HG02970 (cell line): ENCODE measurements around the gene GATD1.

Experiments used
- ATAC-seq: cut with Tn5 transposase; IDR thresholded peaks from one replicate; pipeline ENCODE4 v1.9.1; 2021; ENCODE audit warnings: mild to moderate bottlenecking, moderate library complexity, moderate number of reproducible peaks; ENCODE audit not compliant: unreplicated experiment, low FRiP score

Gene GATD1

GRCh38 chr11:729492-730074 lies 47.7 kb downstream of the GATD1 start:
- no peak for ATAC-seq

DNA sequence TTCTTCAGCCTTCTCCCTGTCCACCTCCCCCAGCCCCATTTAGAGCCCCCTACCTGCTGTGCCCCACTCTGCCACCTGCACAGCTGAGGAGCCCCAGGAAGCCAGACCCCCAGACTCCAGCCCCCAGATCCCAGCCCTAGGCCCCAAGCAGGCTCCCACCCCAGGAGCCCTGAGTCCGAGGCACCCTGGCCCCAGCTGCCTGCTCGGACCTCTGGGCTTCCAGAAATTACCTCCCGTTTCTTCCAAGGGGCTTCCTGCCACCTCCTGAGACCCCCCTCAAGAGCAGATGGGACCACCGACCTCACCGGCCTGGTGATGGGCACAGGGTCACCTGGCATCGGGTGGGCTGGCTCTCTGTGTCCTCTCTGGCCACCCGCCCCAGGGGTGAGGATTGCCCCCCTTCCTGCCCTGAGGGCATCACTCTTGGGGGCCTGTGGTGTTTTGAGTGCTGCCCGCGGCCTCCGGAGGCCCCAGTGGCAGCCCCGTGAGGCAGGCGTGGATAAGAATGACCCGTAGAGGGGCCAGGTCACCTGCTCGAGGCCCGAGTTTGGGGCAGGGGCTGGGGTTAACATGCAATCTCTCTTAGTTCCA lies 48.3 kb downstream of the GATD1 start:
- ATAC-seq = no peak

DNA sequence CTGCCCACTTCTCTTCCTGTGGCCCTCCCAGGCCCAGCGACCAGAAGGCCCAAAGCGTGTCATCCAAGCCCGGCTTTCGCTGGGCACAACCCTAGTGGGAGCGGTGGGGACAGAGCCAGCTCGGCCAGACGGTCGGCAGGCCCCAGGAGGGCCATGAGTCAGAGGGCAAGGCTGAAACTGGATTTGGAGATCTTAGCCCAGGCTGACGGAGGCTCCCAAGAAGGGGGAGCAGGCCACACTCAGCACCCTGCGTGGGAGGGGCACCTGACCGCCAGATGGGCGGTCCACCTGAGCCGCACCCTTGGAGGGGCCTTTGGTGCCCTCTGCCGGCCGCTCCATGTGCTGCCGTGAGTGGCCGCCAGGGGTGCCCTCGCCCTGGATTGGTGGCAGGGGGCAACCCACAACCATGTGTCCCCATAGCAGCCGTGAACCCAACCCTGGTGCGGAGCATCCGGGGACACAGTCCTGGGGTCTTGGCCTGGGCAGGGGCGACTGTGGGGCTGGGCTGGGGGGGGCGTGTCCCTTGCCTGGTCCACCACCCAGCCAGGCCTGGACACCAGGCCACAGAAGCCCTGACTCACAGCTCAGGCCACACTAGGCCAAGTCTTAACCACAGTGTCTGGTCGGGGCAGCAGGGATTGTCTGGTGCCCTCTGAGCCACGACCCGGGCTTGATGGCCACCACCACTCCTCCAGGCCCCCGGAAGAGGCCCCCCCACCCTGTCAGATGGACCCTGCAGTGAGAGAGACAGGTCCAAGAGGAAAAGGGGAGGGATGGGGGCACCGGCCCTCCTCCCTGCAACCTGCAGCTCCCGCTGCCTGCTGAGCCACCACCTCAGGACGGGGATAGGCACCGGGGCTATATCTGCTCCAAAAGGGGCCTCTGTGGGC lies 49.2 kb downstream of the GATD1 start:
- ATAC-seq = no peak

- no peak for ATAC-seq
Observed at GRCh38 chr11:727281-727701, 50.0 kb downstream of the GATD1 start.

- no peak for ATAC-seq
Observed at GRCh38 chr11:726278-727220, 50.7 kb downstream of the GATD1 start.

GRCh38 chr11:725624-726202 lies 51.6 kb downstream of the GATD1 start:
- ATAC-seq = no peak

DNA sequence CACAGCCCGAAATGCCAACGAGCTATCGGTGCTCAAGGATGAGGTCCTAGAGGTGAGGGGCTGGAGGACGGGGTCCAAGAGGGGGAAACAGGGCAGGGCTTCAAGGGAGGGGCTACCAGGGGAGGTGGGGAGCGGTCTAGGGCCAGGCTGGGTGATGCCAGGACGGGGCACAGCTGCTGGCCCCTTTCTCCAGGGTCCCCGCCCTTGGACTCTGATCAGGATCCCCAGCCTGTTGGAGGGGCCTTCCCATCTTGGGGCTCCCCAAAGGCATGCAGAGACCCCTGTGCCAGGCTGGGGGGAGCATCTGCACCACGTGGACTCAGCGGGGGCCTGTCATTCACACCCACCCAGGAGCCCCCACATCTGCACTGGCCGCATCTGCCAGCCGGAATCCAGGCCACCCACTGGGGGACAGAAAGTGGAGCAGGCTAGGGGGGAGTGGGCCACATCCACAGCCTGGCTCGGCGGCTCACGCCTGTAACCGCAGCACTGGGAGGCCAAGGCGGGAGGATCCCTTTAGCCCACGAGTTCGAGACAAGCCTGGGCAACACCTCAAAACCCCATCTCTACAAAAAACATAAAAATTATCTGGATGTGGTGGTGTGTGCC lies 52.4 kb downstream of the GATD1 start:
- no peak for ATAC-seq

- no peak for ATAC-seq
Observed at GRCh38 chr11:724049-724777, 53.1 kb downstream of the GATD1 start.

DNA sequence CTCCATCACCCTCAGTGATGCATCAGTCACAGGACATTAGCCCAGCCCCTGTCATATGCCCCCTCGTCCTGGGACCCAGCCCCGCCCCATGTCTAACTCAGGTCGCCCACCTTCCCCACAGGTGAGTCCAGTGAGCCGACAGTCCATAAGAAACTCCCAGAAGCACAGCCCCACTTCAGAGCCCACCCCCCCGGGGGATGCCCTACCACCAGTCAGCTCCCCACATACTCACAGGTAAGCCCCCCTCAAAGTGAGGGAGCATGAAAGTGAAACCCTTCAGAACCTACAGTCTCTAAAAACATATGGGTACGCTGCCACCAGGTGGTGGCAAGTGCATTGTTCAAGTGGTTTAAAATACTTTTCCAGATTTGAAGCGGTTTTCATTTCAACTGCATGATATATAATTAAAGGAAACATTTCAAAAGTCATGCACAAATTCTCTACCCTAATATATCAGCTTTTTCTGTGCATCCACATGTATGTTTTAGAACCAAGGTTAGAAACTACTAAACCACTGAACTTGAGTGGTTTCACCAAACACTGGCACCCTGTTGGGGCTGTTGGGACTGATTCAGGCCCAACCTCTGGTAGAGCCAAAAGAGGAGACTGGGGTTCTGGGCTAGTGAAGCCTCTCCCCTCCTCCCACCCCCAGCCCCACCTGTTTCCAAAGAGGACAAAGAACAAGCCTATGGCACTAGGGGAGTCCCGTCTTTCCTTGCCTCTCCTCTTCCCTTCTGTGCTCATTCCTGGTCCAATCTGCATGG lies 54.0 kb downstream of the GATD1 start:
- ATAC-seq = no peak

DNA sequence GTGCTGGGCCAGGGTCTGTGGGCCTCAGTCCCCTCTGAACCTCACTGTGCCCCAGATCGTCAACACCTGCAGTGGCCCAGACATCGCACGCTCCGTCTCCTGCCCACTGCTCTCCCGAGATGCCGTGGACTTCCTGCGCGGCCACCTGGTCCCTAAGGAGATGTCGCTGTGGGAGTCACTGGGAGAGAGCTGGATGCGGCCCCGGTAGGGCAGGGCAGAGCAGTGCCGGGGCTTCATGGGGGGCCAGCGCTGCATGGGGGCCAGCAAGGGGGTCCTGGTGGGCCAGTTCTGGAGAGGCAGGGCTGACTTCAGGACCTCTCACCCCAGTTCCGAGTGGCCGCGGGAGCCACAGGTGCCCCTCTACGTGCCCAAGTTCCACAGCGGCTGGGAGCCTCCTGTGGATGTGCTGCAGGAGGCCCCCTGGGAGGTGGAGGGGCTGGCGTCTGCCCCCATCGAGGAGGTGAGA lies 54.9 kb downstream of the GATD1 start:
- no peak for ATAC-seq

DNA sequence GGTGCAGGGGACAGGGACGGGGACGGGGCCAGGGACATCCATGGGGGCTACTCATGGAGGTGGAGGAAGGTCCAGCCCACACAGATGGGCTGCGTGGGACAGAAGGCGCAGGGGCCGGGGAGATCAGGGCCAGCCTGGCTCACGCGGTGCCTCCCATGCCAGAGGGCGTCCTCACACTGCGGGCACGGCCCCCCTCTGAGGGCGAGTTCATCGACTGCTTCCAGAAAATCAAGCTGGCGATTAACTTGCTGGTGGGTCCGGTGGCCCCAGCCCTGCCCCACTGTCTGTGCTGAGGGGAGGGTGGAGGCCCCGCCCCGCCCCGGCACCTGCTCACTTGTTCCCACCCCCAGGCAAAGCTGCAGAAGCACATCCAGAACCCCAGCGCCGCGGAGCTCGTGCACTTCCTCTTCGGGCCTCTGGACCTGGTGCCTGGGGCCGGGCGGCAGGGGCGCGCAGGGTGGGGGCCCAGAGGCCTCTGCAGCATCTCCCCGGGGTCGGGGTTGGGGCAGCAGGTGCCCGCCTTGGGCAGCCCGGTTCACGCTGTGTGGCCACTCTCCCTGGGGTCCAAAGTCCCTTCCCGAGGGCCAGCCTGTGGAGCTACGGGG lies 55.4 kb downstream of the GATD1 start:
- ATAC-seq = no peak

- no peak for ATAC-seq
Observed at GRCh38 chr11:721247-721740, 56.0 kb downstream of the GATD1 start.

DNA sequence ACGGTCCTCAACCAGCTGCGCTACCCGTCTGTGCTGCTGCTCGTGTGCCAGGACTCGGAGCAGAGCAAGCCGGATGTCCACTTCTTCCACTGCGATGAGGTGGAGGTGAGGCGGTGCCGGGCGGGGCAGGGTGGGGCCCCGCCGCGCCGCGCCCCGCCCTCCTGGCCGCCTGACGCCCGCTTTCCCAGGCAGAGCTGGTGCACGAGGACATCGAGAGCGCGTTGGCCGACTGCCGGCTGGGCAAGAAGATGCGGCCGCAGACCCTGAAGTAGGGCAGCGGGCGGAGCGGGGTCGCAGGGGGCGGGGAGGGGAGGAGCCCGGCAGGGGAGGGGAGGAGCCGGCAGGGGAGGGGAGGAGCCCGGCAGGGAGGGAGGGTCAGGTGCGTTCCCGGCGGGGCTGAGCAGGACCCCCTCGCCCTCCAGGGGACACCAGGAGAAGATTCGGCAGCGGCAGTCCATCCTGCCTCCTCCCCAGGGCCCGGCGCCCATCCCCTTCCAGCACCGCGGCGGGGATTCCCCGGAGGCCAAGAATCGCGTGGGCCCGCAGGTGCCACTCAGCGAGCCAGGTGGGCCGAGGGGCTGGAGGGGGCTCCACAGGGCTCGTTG lies 56.5 kb downstream of the GATD1 start:
- ATAC-seq = no peak

DNA sequence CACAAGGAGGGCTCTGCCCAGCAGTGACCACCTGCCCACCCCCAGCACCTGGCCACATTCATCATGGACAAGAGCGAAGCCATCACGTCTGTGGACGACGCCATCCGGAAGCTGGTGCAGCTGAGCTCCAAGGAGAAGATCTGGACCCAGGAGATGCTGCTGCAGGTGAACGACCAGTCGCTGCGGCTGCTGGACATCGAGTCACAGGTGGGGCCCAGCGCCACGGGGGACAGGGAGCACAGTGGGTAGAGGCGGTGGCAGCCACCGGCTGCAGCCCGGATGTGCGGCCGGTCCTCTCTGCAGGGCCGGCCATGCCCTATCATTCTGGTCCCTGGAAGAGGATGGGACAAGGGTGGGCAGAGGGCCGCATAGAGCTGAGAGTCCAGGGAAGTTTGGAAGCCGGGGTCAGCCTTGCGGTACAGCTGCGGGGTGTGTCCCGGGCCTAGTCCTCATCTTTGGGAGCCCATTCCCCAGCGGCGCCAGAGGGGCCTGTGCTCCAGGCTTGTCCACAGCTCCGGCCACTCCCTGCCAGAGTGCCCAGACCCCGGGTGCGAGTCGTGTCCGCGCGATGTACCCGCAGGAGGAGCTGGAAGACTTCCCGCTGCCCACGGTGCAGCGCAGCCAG lies 57.2 kb downstream of the GATD1 start:
- no peak for ATAC-seq

DNA sequence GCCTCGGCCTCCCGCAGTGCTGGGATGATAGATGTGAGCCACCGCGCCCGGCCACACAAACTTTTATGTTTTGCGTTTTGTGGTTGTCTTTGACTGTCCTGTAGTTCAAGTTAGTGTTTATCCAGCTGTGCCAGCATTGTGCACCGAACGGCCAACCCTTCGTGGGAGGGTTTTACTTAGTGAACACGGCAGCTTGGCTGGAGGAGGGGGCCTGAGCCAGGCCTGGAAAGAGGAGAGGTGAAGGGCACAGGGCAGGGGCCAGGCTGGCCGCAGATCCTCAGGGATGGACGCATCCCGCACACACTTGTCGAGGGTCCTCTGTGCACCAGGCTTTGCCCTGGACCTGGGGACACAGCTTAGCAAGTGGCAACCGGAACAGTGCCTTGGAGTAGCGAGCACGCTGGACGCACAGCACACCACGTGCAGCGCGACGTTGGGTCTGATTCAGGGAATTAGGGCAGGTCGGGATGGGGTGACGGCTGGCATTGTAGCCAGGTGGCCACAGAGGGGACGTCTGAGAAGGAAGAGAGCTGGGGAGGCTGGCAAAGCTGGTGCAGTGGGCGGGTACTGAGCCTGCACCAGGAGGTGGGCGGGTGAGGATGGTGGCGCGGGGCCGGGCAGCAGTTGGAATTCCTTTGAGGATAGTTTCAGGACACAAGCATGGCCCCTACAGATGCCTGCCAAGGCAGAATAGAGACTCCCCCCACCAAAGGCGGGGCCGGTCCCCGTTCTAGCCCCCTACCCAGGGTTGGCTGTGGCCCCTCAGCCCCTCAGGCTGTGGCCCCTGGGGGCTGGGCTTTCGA lies 57.9 kb downstream of the GATD1 start:
- ATAC-seq = no peak
